Nephron (organoid): ENCODE measurements around the gene NDUFS6.

Source experiments
- H3K27ac Mint-ChIP-seq, 3 experiments: 2 replicates each; pipeline ENCODE4 v1.8.0; 2020; ENCODE audit warnings: mixed read lengths in 3 of 3, mild to moderate bottlenecking in 2 of 3, moderate library complexity in 1 of 3
- H3K27me3 Mint-ChIP-seq: 2 replicates; pipeline ENCODE4 v1.8.0; 2021; ENCODE audit warnings: low read depth, mild to moderate bottlenecking, moderate library complexity, mixed read lengths
- H3K36me3 Mint-ChIP-seq: 2 replicates; pipeline ENCODE4 v1.8.0; 2020; ENCODE audit warnings: low read depth, mixed read lengths
- H3K4me1 Mint-ChIP-seq: 2 replicates; pipeline ENCODE4 v1.8.0; 2020; ENCODE audit warnings: mixed read lengths
- H3K4me3 Mint-ChIP-seq, 3 experiments: 2 replicates each; pipeline ENCODE4 v1.8.0; 2020; ENCODE audit warnings: mild to moderate bottlenecking in 3 of 3, mixed read lengths in 3 of 3, moderate library complexity in 2 of 3
- H3K9me3 Mint-ChIP-seq: 2 replicates; pipeline ENCODE4 v1.8.0; 2020; ENCODE audit warnings: mixed read lengths
- CTCF ChIP-seq, 3 experiments: fragments of 200-600 bp; sonication (generic); IDR thresholded peaks; one replicate each; pipeline ENCODE4 v1.5.0; 2021; ENCODE audit warnings: antibody characterized with exemption in 3 of 3; ENCODE audit not compliant: unreplicated experiment in 3 of 3

The NDUFS6 gene

GRCh38 chr5:1760656-1761452 lies 40.4 kb upstream of the NDUFS6 start:
- peaks cover 5% of the 10 kb centered on the region for H3K36me3 Mint-ChIP-seq
- H3K9me3 Mint-ChIP-seq: peaks cover 5% of the 10 kb centered on the region
- peaks cover 46% of the 10 kb centered on the region for H3K27me3 Mint-ChIP-seq
- H3K27ac Mint-ChIP-seq: no peak overlapping the region
- H3K4me3 Mint-ChIP-seq: no peak overlapping the region
- peaks cover 13% of the 10 kb centered on the region for H3K4me1 Mint-ChIP-seq
- TF ChIP-seq CTCF (IDR thresholded peaks at IDR 0.05; ENCODE audit: unreplicated experiment in 3 of 3): no peak

- H3K4me3 Mint-ChIP-seq: no peak overlapping the region
- H3K36me3 Mint-ChIP-seq: peaks cover 5% of the 10 kb centered on the region
- TF ChIP-seq CTCF (IDR thresholded peaks at IDR 0.05; ENCODE audit: unreplicated experiment in 3 of 3): no peak
- H3K27me3 Mint-ChIP-seq: peaks cover 47% of the 10 kb centered on the region
- H3K27ac Mint-ChIP-seq: no peak overlapping the region
- peaks cover 12% of the 10 kb centered on the region for H3K4me1 Mint-ChIP-seq
- peaks cover 5% of the 10 kb centered on the region for H3K9me3 Mint-ChIP-seq
These were observed 39.8 kb upstream of the NDUFS6 start for GRCh38 chr5:1761453-1761755.

GRCh38 chr5:1762121-1762882 lies 38.9 kb upstream of the NDUFS6 start:
- H3K27me3 Mint-ChIP-seq: peaks cover 44% of the 10 kb centered on the region

DNA sequence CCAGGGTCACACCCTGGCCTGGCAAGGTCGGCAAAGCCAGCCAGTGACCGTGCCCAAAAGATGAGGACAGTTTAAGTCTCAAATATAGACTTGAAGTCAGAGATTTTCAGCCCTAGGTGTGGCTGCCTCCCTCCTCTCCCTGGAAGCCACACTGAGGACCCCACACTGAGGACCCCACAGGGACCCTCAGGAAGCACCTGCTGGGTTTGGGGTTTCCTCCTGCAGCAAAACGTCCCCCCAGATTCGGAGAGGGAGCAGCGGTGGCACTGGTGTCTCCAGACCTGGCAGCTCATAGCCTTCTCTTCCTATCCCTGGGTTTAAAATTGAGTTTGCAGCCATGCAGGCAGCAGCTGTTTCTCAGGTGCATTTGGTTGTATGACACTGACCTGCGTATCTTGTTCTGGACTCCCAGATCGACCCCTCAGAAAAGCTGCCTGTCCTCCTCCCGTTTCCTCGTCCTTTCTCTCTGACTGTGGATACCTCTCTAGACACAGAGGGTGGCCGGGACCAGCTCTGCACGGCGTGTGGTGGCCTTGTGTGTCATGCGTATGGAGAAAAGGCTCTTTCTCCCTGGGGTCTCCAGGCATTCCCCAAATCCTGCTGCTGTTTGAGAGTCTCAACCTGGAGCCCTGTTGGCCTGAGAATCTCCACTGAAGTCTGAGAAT lies 38.2 kb upstream of the NDUFS6 start:
- H3K27me3 Mint-ChIP-seq: peaks cover 45% of the 10 kb centered on the region
- H3K4me3 Mint-ChIP-seq: no peak overlapping the region
- no peak overlapping the region for H3K27ac Mint-ChIP-seq
- peaks cover 5% of the 10 kb centered on the region for H3K36me3 Mint-ChIP-seq
- H3K9me3 Mint-ChIP-seq: peaks cover 5% of the 10 kb centered on the region
- H3K4me1 Mint-ChIP-seq: peaks cover 12% of the 10 kb centered on the region
- no peak for TF ChIP-seq CTCF (IDR thresholded peaks at IDR 0.05; ENCODE audit: unreplicated experiment in 3 of 3)

More at GRCh38 chr5:1762121-1762882, 38.9 kb upstream of the NDUFS6 start:
- H3K36me3 Mint-ChIP-seq: peaks cover 5% of the 10 kb centered on the region
- H3K9me3 Mint-ChIP-seq: peaks cover 5% of the 10 kb centered on the region
- TF ChIP-seq CTCF (IDR thresholded peaks at IDR 0.05; ENCODE audit: unreplicated experiment in 3 of 3): no peak
- H3K27ac Mint-ChIP-seq: no peak overlapping the region
- no peak overlapping the region for H3K4me3 Mint-ChIP-seq
- H3K4me1 Mint-ChIP-seq: peaks cover 12% of the 10 kb centered on the region

DNA sequence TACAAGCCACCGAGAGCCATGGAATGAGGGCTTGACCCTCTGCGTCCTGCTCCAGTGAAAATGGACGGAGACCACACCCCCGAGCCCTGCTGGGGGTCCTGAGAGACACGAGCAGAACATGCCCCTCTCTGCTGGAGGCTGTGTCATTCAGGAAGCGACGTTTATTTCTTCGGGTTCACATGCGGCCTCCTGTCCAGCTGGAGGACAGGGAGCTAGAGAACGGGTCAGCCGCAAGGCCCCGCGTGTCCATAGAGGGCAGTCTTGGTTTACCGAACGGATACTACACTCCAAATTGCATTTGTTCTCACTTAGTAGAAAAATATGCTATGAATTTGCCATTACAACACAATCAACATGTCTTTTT lies 37.7 kb upstream of the NDUFS6 start:
- TF ChIP-seq CTCF (IDR thresholded peaks at IDR 0.05; ENCODE audit: unreplicated experiment in 3 of 3): peak; percentile 67 to 80 (median 71)
- no peak overlapping the region for H3K27ac Mint-ChIP-seq
- H3K4me3 Mint-ChIP-seq: peak overlapping the region in 1 of 3 experiments; percentile 34
- peaks cover 12% of the 10 kb centered on the region for H3K4me1 Mint-ChIP-seq
- peaks cover under 1% of the 10 kb centered on the region for H3K36me3 Mint-ChIP-seq
- H3K27me3 Mint-ChIP-seq: peaks cover 41% of the 10 kb centered on the region
- H3K9me3 Mint-ChIP-seq: peaks cover under 1% of the 10 kb centered on the region
